ENCODE data around the gene CAPNS2. TPM values are rescaled to one million over a fixed set of nuclear protein-coding genes. Genes with fewer than 3 reads are reported as not detected.

The CAPNS2 gene
- 2.2 and 3.3 TPM in 2 replicates for total RNA-seq

DNA sequence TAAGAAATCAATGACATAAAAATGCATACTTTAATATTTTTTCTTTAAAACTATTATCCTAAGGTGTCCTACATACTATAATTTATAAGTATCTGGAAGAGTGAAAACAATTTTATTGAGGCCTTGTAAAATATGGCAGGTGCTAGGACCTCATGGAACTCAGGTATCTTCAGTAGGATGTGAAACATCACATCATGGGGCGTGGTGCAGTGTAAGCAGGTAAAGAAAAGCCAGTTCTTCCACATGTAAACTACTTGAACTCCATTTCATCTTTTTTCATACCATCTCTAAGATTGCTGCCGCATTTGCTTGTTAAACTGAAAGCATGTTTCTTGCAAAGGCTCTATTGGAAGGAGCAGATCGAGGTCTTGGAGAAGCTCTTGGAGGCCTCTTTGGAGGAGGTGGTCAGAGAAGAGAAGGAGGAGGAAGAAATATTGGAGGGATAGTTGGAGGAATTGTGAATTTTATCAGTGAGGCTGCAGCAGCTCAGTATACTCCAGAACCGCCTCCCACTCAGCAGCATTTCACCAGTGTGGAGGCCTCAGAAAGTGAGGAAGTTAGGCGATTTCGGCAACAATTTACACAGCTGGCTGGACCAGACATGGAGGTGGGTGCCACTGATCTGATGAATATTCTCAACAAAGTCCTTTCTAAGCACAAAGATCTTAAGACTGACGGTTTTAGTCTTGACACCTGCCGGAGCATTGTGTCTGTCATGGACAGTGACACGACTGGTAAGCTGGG lies at the start of gene CAPNS2:
Gene CAPNS2, plus strand, starts transcription at position 253 of the 744 bp plus-strand sequence. Its CDS starts 73 bp downstream, at position 326.

Other genes starting within 250 kb of the CAPNS2 start
- not detected in 2 replicates for gene IRX6, start 242.5 kb upstream of the CAPNS2 start, total RNA-seq
- gene MMP2, start 87.5 kb upstream of the CAPNS2 start, total RNA-seq: 135 and 238 TPM in 2 replicates
- 77.0 and 80.3 TPM in 2 replicates for gene LPCAT2, start 57.6 kb upstream of the CAPNS2 start, total RNA-seq
- gene SLC6A2, start 89.3 kb downstream of the CAPNS2 start, total RNA-seq: not detected in 2 replicates

Data from thoracic aorta endothelial cell (primary cell).